ENCODE measurements around the gene SEPTIN8. TPM values are rescaled to one million over a fixed set of nuclear protein-coding genes. Genes with fewer than 3 reads are reported as not detected.

The SEPTIN8 gene
- total RNA-seq, 2 experiments from 2014 or later = 35.1 to 35.3 TPM

- H3K4me3 Mint-ChIP-seq = no peak overlapping the region
- POLR2A ChIA-PET = no interaction called here
- H3K4me1 Mint-ChIP-seq (ENCODE audit: low read depth) = no peaks in the 10 kb centered on the region
- DNase-seq (no peak), ATAC-seq (no peak)
- peaks cover 45% of the 10 kb centered on the region for H3K27me3 Mint-ChIP-seq (ENCODE audit: low read depth)
- H3K36me3 Mint-ChIP-seq (ENCODE audit: low read depth) = no peaks in the 10 kb centered on the region
- no peaks in the 10 kb centered on the region for H3K9me3 Mint-ChIP-seq (ENCODE audit: insufficient read depth)
- CTCF ChIA-PET = interaction anchor here (0.5 to 1.1 kb wide), 3 partner anchors 22 to 297 kb away, joined by 3 to 4 read pairs (median 4); no protein-coding TSS in a partner anchor
- no peak overlapping the region for H3K27ac Mint-ChIP-seq
Observed at GRCh38 chr5:132797651-132798050, 20.6 kb upstream of the SEPTIN8 start.

DNA sequence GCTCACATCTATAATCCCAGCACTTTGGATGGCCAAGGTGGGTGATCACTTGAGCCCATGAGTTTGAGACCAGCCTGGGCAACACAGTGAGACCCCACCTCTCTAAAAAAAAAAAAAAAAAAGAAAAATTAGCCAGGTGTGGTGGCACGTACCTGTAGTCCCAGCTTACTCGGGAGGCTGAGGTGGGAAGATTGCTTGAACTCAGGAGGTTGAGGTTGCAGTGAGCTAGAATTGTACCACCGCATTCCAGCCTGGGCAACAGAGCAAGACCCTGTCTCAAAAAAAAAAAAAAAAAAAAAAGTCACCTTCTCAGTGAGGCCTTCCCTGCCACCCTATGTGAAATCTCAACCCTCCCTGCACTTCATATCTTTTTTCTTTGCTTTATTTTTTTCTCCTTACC is 14.0 kb upstream of the SEPTIN8 start:
- no peak overlapping the region for H3K27ac Mint-ChIP-seq
- H3K4me3 Mint-ChIP-seq = no peak overlapping the region
- ATAC-seq = no peak
- no peaks in the 10 kb centered on the region for H3K36me3 Mint-ChIP-seq (ENCODE audit: low read depth)
- ChIA-PET POLR2A (interaction anchor here (0.9 kb wide), 1 partner anchor 11 kb away, joined by 3 read pairs; no protein-coding TSS in a partner anchor), CTCF (interaction anchor here (1.2 to 2.5 kb wide), 4 partner anchors 15 to 199 kb away, joined by 3 to 11 read pairs (median 3); no protein-coding TSS in a partner anchor)
- peaks cover 25% of the 10 kb centered on the region for H3K27me3 Mint-ChIP-seq (ENCODE audit: low read depth)
- no peaks in the 10 kb centered on the region for H3K9me3 Mint-ChIP-seq (ENCODE audit: insufficient read depth)
- no peak for DNase-seq
- H3K4me1 Mint-ChIP-seq (ENCODE audit: low read depth) = no peaks in the 10 kb centered on the region

DNA sequence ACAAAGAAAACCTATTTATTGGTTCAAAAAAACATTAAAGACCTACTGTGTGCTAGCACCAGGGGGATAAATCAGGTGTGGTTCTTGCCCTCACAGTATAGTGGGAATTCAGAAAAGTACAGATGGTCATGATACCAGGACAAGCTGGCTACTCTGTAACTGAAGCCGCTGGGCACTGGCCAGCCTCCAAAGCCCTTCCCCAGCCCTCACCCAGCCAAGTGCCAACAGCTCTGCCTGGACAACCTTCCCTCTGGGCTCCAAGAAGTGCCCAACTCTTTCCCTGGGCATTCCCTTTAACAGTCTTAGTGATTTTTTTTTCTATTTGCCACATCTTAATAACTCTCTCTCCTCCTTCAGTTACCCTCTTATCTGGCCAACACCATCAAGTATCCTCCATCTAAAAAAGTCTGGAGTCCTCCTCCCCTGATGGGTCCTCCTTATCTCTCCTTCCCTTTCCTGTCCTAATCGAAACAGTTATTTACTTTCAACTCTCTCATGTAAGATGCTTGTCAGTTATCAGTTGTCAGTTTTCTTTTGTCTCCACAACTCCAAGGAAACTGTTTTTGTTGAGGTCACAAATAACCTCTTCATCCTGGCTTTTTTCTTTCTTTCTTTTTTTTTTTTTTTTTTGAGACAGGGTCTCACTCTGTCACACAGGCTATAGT is 13.3 kb upstream of the SEPTIN8 start:
- H3K36me3 Mint-ChIP-seq (ENCODE audit: low read depth) = no peaks in the 10 kb centered on the region
- no peaks in the 10 kb centered on the region for H3K9me3 Mint-ChIP-seq (ENCODE audit: insufficient read depth)
- ChIA-PET POLR2A (no interaction called here), CTCF (interaction anchor here (1.5 kb wide), 1 partner anchor 45 kb away, joined by 3 read pairs; no protein-coding TSS in a partner anchor)
- DNase-seq = no peak
- peaks cover 24% of the 10 kb centered on the region for H3K27me3 Mint-ChIP-seq (ENCODE audit: low read depth)
- H3K4me1 Mint-ChIP-seq (ENCODE audit: low read depth) = no peaks in the 10 kb centered on the region
- no peak for ATAC-seq
- H3K27ac Mint-ChIP-seq = no peak overlapping the region
- no peak overlapping the region for H3K4me3 Mint-ChIP-seq

GRCh38 chr5:132788990-132789886 is 12.2 kb upstream of the SEPTIN8 start:
- CTCF ChIA-PET = no interaction called here
- H3K36me3 Mint-ChIP-seq (ENCODE audit: low read depth) = no peaks in the 10 kb centered on the region
- no peak overlapping the region for H3K4me3 Mint-ChIP-seq
- DNase-seq (no peak), ATAC-seq (no peak)
- POLR2A ChIA-PET = no interaction called here
- no peak overlapping the region for H3K27ac Mint-ChIP-seq
- peaks cover 21% of the 10 kb centered on the region for H3K27me3 Mint-ChIP-seq (ENCODE audit: low read depth)
- no peaks in the 10 kb centered on the region for H3K4me1 Mint-ChIP-seq (ENCODE audit: low read depth)
- H3K9me3 Mint-ChIP-seq (ENCODE audit: insufficient read depth) = no peaks in the 10 kb centered on the region

- H3K27me3 Mint-ChIP-seq (ENCODE audit: low read depth) = peaks cover 21% of the 10 kb centered on the region
- POLR2A ChIA-PET = no interaction called here
- no peak overlapping the region for H3K4me3 Mint-ChIP-seq
- H3K36me3 Mint-ChIP-seq (ENCODE audit: low read depth) = no peaks in the 10 kb centered on the region
- H3K27ac Mint-ChIP-seq = no peak overlapping the region
- CTCF ChIA-PET = no interaction called here
- H3K9me3 Mint-ChIP-seq (ENCODE audit: insufficient read depth) = no peaks in the 10 kb centered on the region
- no peaks in the 10 kb centered on the region for H3K4me1 Mint-ChIP-seq (ENCODE audit: low read depth)
- ATAC-seq (no peak), DNase-seq (no peak)
Observed at GRCh38 chr5:132788508-132788907, 11.5 kb upstream of the SEPTIN8 start.

DNA sequence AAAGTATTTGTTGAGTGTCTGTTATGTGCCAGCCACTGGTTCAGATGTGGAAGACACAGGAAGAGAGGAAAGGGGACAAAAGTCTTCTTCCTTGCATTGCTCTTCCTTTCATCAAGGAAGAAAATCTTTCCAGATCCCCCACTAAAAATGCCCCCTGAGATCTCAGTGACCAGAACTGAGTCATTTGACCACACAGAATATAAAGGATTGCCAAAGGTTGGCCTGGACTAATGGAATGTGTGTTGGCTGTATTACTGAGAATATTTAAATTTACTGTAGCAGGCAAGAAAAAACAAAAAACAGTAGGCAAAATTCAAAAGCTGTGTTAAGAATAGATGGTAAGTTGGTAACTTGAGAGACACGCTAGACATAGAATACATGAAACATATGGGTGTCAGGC is 10.0 kb upstream of the SEPTIN8 start:
- H3K9me3 Mint-ChIP-seq (ENCODE audit: insufficient read depth) = no peaks in the 10 kb centered on the region
- no peak overlapping the region for H3K4me3 Mint-ChIP-seq
- H3K27me3 Mint-ChIP-seq (ENCODE audit: low read depth) = peaks cover 20% of the 10 kb centered on the region
- no peak overlapping the region for H3K27ac Mint-ChIP-seq
- ATAC-seq (no peak), DNase-seq (no peak)
- ChIA-PET CTCF (interaction anchor here (0.9 kb wide), 1 partner anchor 33 kb away, joined by 3 read pairs; no protein-coding TSS in a partner anchor), POLR2A (no interaction called here)
- no peaks in the 10 kb centered on the region for H3K4me1 Mint-ChIP-seq (ENCODE audit: low read depth)
- no peaks in the 10 kb centered on the region for H3K36me3 Mint-ChIP-seq (ENCODE audit: low read depth)

DNA sequence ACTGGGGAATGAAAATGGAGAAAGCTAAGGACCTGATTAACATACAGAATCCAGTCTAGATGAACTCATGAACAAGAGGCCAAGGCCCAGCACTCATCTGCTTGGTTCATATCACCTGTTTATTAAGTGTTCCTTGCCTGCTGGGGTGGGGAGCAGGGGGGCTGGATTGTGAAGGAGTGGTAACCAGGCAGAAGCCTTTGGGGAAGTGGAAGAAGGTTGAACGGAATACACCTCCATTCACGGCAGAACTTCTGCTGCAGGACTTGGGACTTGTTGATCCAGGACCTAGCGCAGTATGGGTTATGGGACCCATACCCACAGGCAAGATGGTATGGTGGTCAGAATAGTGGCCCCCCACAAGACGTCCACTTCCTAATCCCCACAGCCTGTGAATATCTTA is 8.8 kb upstream of the SEPTIN8 start:
- no peak overlapping the region for H3K27ac Mint-ChIP-seq
- CTCF ChIA-PET = interaction anchor here (1.0 kb wide), 2 partner anchors 10 to 259 kb away, joined by 4 read pairs; no protein-coding TSS in a partner anchor
- DNase-seq (no peak), ATAC-seq (no peak)
- POLR2A ChIA-PET = no interaction called here
- no peak overlapping the region for H3K4me3 Mint-ChIP-seq
- no peaks in the 10 kb centered on the region for H3K9me3 Mint-ChIP-seq (ENCODE audit: insufficient read depth)
- H3K27me3 Mint-ChIP-seq (ENCODE audit: low read depth) = peaks cover 26% of the 10 kb centered on the region
- H3K36me3 Mint-ChIP-seq (ENCODE audit: low read depth) = no peaks in the 10 kb centered on the region
- H3K4me1 Mint-ChIP-seq (ENCODE audit: low read depth) = peaks cover 12% of the 10 kb centered on the region

GRCh38 chr5:132785365-132785764 is 8.3 kb upstream of the SEPTIN8 start:
- ATAC-seq = no peak
- Mint-ChIP-seq H3K4me3 (no peak overlapping the region), H3K9me3 (ENCODE audit: insufficient read depth) (no peaks in the 10 kb centered on the region), H3K36me3 (ENCODE audit: low read depth) (no peaks in the 10 kb centered on the region), H3K27ac (no peak overlapping the region), H3K4me1 (ENCODE audit: low read depth) (peaks cover 15% of the 10 kb centered on the region), H3K27me3 (ENCODE audit: low read depth) (peaks cover 26% of the 10 kb centered on the region)
- ChIA-PET POLR2A (no interaction called here), CTCF (interaction anchor here (1.0 kb wide), 2 partner anchors 9 to 258 kb away, joined by 4 read pairs; no protein-coding TSS in a partner anchor)
- DNase-seq = no peak

GRCh38 chr5:132782101-132782500 is 5.1 kb upstream of the SEPTIN8 start:
- ChIA-PET CTCF (interaction anchor here (0.9 to 1.8 kb wide), 3 partner anchors 35 to 395 kb away, joined by 3 to 5 read pairs (median 4); partner anchors contain the start of gene CCNI2), POLR2A (no interaction called here)
- peaks cover 34% of the 10 kb centered on the region for H3K27me3 Mint-ChIP-seq (ENCODE audit: low read depth)
- DNase-seq (no peak), ATAC-seq (no peak)
- H3K4me3 Mint-ChIP-seq = no peak overlapping the region
- no peaks in the 10 kb centered on the region for H3K9me3 Mint-ChIP-seq (ENCODE audit: insufficient read depth)
- H3K36me3 Mint-ChIP-seq (ENCODE audit: low read depth) = no peaks in the 10 kb centered on the region
- H3K4me1 Mint-ChIP-seq (ENCODE audit: low read depth) = peaks cover 35% of the 10 kb centered on the region
- H3K27ac Mint-ChIP-seq = no peak overlapping the region

DNA sequence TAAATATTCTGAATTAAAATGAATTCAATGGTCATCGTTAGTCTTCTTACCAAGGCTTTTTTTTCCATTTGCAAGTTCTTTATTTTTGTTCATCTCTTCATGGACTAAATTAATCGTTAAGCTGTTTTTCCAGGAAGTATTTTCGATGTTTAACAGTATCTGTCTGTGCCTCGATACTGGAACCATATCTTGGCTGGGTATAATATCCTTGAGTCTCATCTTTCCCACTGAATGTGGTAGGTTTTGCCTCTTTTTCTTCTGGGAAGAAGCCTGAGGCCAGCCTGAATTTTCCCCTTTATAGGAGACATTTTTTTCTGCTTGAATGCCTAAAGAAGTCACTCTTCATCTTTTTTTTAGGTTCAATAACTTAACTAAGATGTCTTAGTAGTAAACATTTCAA is 4.0 kb upstream of the SEPTIN8 start:
- POLR2A ChIA-PET = no interaction called here
- no peak overlapping the region for H3K4me3 Mint-ChIP-seq
- ATAC-seq (no peak), DNase-seq (no peak)
- peaks cover 38% of the 10 kb centered on the region for H3K27me3 Mint-ChIP-seq (ENCODE audit: low read depth)
- no peak overlapping the region for H3K27ac Mint-ChIP-seq
- CTCF ChIA-PET = interaction anchor here (1.0 to 1.8 kb wide), 4 partner anchors 33 to 394 kb away, joined by 3 to 7 read pairs (median 4); partner anchors contain the start of gene CCNI2
- no peaks in the 10 kb centered on the region for H3K36me3 Mint-ChIP-seq (ENCODE audit: low read depth)
- H3K9me3 Mint-ChIP-seq (ENCODE audit: insufficient read depth) = no peaks in the 10 kb centered on the region
- peaks cover 37% of the 10 kb centered on the region for H3K4me1 Mint-ChIP-seq (ENCODE audit: low read depth)

DNA sequence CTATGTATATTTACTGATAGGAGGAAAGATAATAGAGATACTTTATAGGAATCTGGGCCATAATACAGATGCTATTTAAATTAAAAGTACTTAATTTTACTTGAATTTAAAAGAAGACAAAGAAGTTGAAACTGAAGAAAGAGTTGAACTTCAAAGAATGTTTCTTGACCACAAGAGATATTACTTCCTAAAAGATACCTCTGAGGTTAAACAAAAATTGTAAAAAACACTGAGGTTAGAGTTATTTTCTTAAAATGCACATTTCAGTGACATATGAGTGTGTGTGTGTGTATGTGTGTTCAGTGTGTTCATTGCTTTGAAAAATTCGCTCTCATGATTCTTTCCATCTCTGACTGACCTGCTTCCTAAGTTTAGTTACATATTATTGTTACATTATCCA is 3.5 kb upstream of the SEPTIN8 start:
- Mint-ChIP-seq H3K9me3 (ENCODE audit: insufficient read depth) (no peaks in the 10 kb centered on the region), H3K27me3 (ENCODE audit: low read depth) (peaks cover 40% of the 10 kb centered on the region)

DNA sequence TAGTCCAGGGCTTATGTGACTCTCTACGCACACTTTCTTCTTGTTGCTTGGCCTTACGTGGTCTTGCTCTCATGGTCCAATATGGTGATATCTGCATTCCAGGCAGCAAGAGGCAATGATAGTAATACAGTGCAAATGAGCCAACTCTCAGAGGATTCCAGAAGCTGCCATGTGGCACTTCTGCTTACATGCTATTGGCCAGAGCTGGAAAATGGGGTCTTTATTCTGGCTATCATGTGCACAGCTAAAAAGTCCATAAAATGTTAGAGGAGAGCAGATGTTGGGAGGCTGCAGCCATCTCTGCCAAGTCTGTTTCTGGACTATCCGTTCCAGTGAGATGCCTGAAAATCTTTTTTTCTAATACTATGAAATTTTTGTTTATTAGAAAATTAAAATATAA is 2.9 kb upstream of the SEPTIN8 start:
- no peak for DNase-seq
- no peak overlapping the region for H3K27ac Mint-ChIP-seq
- no peak for ATAC-seq
- ChIA-PET POLR2A (no interaction called here), CTCF (interaction anchor here (1.2 kb wide), 1 partner anchor 12 kb away, joined by 3 read pairs; no protein-coding TSS in a partner anchor)
- no peaks in the 10 kb centered on the region for H3K36me3 Mint-ChIP-seq (ENCODE audit: low read depth)
- H3K4me1 Mint-ChIP-seq (ENCODE audit: low read depth) = peaks cover 41% of the 10 kb centered on the region
- H3K4me3 Mint-ChIP-seq = no peak overlapping the region
- no peaks in the 10 kb centered on the region for H3K9me3 Mint-ChIP-seq (ENCODE audit: insufficient read depth)
- H3K27me3 Mint-ChIP-seq (ENCODE audit: low read depth) = peaks cover 41% of the 10 kb centered on the region

More for the DNA sequence above, 3.5 kb upstream of the SEPTIN8 start:
- Mint-ChIP-seq H3K4me1 (ENCODE audit: low read depth) (peaks cover 38% of the 10 kb centered on the region), H3K27ac (no peak overlapping the region), H3K36me3 (ENCODE audit: low read depth) (no peaks in the 10 kb centered on the region), H3K4me3 (no peak overlapping the region)
- ChIA-PET CTCF (interaction anchor here (1.0 to 1.6 kb wide), 3 partner anchors 33 to 39 kb away, joined by 3 to 7 read pairs (median 5); partner anchors contain the start of gene CCNI2), POLR2A (no interaction called here)
- DNase-seq (no peak), ATAC-seq (no peak)
